Measurements from ENCODE around the gene TMC2. TPM values are rescaled to one million over a fixed set of nuclear protein-coding genes. Genes with fewer than 3 reads are reported as not detected.

TMC2 gene, protein sequence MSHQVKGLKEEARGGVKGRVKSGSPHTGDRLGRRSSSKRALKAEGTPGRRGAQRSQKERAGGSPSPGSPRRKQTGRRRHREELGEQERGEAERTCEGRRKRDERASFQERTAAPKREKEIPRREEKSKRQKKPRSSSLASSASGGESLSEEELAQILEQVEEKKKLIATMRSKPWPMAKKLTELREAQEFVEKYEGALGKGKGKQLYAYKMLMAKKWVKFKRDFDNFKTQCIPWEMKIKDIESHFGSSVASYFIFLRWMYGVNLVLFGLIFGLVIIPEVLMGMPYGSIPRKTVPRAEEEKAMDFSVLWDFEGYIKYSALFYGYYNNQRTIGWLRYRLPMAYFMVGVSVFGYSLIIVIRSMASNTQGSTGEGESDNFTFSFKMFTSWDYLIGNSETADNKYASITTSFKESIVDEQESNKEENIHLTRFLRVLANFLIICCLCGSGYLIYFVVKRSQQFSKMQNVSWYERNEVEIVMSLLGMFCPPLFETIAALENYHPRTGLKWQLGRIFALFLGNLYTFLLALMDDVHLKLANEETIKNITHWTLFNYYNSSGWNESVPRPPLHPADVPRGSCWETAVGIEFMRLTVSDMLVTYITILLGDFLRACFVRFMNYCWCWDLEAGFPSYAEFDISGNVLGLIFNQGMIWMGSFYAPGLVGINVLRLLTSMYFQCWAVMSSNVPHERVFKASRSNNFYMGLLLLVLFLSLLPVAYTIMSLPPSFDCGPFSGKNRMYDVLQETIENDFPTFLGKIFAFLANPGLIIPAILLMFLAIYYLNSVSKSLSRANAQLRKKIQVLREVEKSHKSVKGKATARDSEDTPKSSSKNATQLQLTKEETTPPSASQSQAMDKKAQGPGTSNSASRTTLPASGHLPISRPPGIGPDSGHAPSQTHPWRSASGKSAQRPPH
- under 0.01 TPM in 1 of 2 replicates, not detected in the other for total RNA-seq

DNA sequence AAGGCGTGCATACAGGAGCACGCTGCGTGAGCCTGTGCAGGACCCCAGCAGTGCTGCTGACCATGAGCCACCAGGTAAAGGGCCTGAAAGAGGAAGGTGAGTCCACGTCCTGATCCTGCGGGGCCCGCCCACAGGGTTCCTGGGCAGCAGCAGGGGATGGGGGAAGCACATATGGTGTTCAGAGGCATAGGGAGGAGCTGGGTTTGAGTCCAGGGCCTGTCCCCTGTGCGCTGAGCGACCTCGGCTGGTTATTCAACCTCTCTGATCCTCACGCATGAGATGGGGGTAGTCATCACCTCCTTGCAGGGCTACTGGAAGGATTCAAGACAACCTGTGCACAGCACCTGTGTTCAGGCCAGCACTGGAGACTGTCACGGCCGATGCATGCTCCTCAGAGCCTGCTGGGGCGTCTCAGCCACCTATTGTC lies at the start of gene TMC2:
Gene TMC2 (plus strand): TSS at position 14 of the 427 bp plus-strand sequence. CDS start 49 bp downstream, at position 63.

DNA sequence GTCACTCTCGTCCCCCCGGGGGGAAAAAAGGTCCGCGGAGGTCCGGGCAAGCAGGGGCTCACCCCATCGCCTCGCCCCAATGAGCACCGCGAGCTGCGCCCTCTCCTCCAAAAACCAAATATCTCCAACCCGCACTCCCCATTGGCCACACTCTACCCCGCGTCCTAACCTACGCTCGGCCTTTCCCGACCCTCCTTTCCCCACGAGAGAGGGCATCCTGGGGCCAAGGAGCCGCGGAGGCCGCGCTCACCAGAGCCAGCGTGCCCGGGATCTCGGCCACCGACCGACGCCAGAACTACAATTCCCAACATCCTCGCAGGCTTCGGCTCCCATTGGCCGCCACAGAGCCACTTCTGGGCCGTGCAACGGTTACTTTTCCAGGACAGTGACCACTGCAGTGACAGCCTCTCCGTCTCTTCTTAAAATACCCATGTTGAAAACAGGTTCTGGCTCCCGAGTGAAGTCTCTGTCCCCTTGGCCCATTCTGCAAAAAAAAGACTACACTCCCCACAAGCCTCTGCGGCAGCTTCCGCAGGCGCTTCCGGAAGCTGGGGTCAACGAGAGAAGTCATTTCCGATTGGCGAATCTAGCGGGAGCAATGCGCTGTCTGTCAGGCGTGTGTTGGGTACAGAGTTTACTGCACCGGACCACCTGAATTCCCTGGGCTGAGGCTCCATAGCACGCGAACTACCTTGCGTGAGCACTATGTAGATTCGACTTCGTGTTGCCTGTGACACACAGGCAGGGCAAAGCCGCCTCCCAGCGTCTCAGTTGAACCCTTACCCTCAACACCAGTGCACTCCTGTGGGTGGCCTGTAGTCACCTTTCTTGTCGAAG lies 27.5 kb upstream of the TMC2 start, which contains the start of gene ZNF343:
Gene ZNF343 (minus strand): TSS at position 285 of the 837 bp plus-strand sequence. CDS start 15,020 bp downstream, outside the sequence.

DNA sequence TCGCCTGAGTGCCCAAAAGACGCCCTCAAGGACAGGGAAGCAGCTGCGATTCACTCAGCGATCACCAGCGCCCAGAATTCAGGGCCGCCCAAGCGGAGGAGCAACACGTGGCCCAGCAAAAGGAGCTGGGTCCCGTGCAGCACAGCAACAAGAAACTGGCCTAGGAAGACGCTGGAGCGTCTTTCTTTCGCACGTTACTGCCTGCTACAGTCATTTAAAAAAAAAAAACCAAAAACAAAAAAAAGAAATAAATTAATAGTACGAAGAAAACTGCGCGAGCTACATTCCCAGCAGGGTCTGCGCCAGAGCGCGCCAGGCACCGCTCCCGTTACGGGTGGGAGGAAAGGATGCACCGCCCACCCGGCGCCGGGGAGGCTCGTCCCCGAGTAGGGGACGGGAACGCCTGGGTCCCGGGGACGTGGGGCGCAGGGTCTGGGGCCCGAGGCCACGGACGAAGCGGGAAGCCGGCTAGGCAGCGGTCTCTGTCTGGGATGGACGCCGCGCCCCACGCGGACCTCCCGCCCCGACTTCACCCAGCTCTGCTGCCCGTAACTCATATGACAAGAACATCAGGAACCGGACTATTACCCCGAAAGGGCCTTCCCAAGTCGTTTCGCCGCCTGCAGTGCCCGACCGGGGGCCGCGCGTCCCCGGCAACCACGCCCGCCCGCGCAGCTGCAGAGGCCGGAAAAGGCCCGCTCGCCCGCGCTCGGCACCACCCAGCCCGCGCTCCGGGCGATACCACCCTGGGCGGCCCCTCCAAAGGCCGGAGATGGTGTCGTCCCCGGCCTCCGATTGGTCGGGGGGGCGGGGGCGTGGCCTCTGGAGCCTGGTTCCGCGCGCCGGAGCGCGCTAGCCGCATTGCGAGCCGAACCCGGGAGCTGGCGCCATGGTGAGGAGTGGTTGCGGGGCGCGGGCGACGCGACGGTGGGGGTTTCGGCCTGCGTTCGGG lies 115.7 kb downstream of the TMC2 start, which contains the start of gene NOP56:
Gene NOP56 (plus strand): TSS at position 861 of the 952 bp plus-strand sequence. CDS start 29 bp downstream, at position 890.

DNA sequence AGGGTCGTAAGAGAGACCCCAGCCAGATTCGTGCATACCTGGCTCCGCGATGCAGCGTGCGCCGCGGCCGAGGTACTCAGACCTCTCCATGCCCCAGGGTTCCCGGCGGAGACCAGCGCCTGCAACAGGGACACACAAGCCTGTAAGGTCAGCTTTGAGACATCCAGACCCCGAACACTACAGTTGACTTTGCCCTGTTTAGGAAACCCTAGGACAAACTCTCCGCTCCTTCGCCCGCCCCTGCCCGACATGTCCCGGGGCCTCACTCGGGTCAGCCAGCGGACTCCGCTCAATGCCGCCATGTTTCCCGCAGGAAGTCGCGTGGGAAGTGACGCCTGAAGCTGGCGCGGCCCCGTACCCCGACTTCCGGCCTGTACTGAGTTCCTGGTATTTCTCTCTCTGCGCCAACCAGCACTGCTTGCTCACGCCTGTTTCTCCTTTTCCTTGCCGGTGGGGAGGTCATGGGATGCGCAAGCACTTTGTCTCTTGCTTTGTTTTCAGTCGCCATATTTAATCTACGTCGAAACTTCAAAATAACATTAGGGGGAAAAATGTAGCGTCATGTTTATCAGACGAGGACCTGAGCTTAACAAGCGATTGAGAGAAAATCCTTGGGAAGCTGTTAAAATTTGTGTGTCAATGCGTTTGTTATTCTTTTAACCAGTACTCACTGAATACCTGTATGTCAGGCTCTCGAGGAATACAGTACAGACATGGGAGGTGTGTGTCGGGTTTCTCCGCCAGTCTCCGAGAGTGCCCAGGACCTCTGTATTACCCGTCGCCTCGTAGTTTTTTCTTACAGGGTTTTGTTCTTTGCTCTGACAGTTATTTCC lies 127.7 kb downstream of the TMC2 start, which contains the start of gene IDH3B:
Gene IDH3B (minus strand): TSS at position 330 of the 833 bp plus-strand sequence. CDS start 28 bp downstream, at position 302.

Small RNA genes within 50 kb of the gene (small RNA-seq; reads per million reads assigned to genes)
- gene SNORA51, result not detected
- gene SNORD110, result not detected
- gene SNORD56, result not detected
- not detected for gene SNORD57
- not detected for gene SNORD86

Other genes starting within 250 kb of the TMC2 start
- gene TGM3, start 240.6 kb upstream of the TMC2 start, total RNA-seq, result not detected in 2 replicates
- not detected in 2 replicates for gene TGM6, start 155.7 kb upstream of the TMC2 start, total RNA-seq
- gene SNRPB, start 65.8 kb upstream of the TMC2 start, total RNA-seq, result 162 and 201 TPM in 2 replicates
- 11.0 and 16.2 TPM in 2 replicates for gene ZNF343, start 27.7 kb upstream of the TMC2 start, total RNA-seq
- gene NOP56, start 116.1 kb downstream of the TMC2 start, total RNA-seq, result 173 and 243 TPM in 2 replicates
- 72.0 and 96.2 TPM in 2 replicates for gene IDH3B, start 127.6 kb downstream of the TMC2 start, total RNA-seq
- gene EBF4, start 156.2 kb downstream of the TMC2 start, total RNA-seq, result 0.37 TPM in 1 of 2 replicates, not detected in the other

Data from subcutaneous preadipocyte (primary cell).